ENCODE results near the gene VTCN1. TPM values are rescaled to one million over a fixed set of nuclear protein-coding genes. Genes with fewer than 3 reads are reported as not detected.

Gene VTCN1
- total RNA-seq, 1 experiment from 2014 or later: not detected

- ChIA-PET POLR2A (no interaction called here), CTCF (no interaction called here)
- DNase-seq (ENCODE audit: low read depth, low spot score) (no peak), ATAC-seq (no peak)
- in situ Hi-C loops (cut with HindIII; ENCODE audit: low pct_unique_long_range_greater_than_20kb, low sequenced_read_pairs): no loop called here
- Histone ChIP-seq H3K36me3 (ENCODE audit: control insufficient read depth, insufficient read depth, low read length) (no peaks in the 10 kb centered on the region), H3K27me3 (ENCODE audit: control insufficient read depth, insufficient read depth, low read length) (no peaks in the 10 kb centered on the region), H3K27ac (ENCODE audit: low read length) (no peak overlapping the region), H3K4me3 (ENCODE audit: low read depth in 2 of 2, low read length in 2 of 2) (no peak overlapping the region), H3K4me1 (ENCODE audit: control insufficient read depth, insufficient read depth, low read length) (no peaks in the 10 kb centered on the region; the same call in 1 of the 2 replicates), H3K9me3 (ENCODE audit: control insufficient read depth, insufficient read depth, low read depth, low read length) (no peaks in the 10 kb centered on the region)
- no TSS peak for BruUV-seq (replicated peaks)
- TF ChIP-seq, protein P1, sequence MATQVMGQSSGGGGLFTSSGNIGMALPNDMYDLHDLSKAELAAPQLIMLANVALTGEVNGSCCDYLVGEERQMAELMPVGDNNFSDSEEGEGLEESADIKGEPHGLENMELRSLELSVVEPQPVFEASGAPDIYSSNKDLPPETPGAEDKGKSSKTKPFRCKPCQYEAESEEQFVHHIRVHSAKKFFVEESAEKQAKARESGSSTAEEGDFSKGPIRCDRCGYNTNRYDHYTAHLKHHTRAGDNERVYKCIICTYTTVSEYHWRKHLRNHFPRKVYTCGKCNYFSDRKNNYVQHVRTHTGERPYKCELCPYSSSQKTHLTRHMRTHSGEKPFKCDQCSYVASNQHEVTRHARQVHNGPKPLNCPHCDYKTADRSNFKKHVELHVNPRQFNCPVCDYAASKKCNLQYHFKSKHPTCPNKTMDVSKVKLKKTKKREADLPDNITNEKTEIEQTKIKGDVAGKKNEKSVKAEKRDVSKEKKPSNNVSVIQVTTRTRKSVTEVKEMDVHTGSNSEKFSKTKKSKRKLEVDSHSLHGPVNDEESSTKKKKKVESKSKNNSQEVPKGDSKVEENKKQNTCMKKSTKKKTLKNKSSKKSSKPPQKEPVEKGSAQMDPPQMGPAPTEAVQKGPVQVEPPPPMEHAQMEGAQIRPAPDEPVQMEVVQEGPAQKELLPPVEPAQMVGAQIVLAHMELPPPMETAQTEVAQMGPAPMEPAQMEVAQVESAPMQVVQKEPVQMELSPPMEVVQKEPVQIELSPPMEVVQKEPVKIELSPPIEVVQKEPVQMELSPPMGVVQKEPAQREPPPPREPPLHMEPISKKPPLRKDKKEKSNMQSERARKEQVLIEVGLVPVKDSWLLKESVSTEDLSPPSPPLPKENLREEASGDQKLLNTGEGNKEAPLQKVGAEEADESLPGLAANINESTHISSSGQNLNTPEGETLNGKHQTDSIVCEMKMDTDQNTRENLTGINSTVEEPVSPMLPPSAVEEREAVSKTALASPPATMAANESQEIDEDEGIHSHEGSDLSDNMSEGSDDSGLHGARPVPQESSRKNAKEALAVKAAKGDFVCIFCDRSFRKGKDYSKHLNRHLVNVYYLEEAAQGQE (IDR thresholded peaks at IDR 0.05; ENCODE audit: insufficient read depth in 1 of 2, low read depth in 2 of 2, low read length in 1 of 2): no peak
- TF ChIP-seq POLR2AphosphoS5 (IDR thresholded peaks at IDR 0.05; ENCODE audit: low read depth, low read length): no peak
- no peak for TF ChIP-seq SIN3A (IDR thresholded peaks at IDR 0.05; ENCODE audit: borderline replicate concordance, insufficient read depth, low read depth, low read length)
- TF ChIP-seq, protein P2, sequence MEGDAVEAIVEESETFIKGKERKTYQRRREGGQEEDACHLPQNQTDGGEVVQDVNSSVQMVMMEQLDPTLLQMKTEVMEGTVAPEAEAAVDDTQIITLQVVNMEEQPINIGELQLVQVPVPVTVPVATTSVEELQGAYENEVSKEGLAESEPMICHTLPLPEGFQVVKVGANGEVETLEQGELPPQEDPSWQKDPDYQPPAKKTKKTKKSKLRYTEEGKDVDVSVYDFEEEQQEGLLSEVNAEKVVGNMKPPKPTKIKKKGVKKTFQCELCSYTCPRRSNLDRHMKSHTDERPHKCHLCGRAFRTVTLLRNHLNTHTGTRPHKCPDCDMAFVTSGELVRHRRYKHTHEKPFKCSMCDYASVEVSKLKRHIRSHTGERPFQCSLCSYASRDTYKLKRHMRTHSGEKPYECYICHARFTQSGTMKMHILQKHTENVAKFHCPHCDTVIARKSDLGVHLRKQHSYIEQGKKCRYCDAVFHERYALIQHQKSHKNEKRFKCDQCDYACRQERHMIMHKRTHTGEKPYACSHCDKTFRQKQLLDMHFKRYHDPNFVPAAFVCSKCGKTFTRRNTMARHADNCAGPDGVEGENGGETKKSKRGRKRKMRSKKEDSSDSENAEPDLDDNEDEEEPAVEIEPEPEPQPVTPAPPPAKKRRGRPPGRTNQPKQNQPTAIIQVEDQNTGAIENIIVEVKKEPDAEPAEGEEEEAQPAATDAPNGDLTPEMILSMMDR (IDR thresholded peaks at IDR 0.05): no peak
- no peak for TF ChIP-seq TCF7L2 (IDR thresholded peaks at IDR 0.05; ENCODE audit: low read depth, low read length)
- intact Hi-C loops (cut with micrococcal nuclease; ENCODE audit: unreplicated experiment): no loop called here
Measured at GRCh38 chr1:117146072-117146471, 64.7 kb downstream of the VTCN1 start.

- intact Hi-C loops (cut with micrococcal nuclease; ENCODE audit: unreplicated experiment) (no loop called here), in situ Hi-C loops (cut with HindIII; ENCODE audit: low pct_unique_long_range_greater_than_20kb, low sequenced_read_pairs) (no loop called here)
- H3K4me1 ChIP-seq (ENCODE audit: control insufficient read depth, insufficient read depth, low read length): no peaks in the 10 kb centered on the region; the same call in 1 of the 2 replicates
- H3K9me3 ChIP-seq (ENCODE audit: control insufficient read depth, insufficient read depth, low read depth, low read length): no peaks in the 10 kb centered on the region
- no peaks in the 10 kb centered on the region for H3K27me3 ChIP-seq (ENCODE audit: control insufficient read depth, insufficient read depth, low read length)
- no peak overlapping the region for H3K27ac ChIP-seq (ENCODE audit: low read length)
- no peaks in the 10 kb centered on the region for H3K36me3 ChIP-seq (ENCODE audit: control insufficient read depth, insufficient read depth, low read length)
- ATAC-seq: no peak
- no TSS peak for BruUV-seq (replicated peaks)
- DNase-seq (ENCODE audit: low read depth, low spot score): no peak
- TF ChIP-seq POLR2AphosphoS5 (IDR thresholded peaks at IDR 0.05; ENCODE audit: low read depth, low read length) (no peak), SIN3A (IDR thresholded peaks at IDR 0.05; ENCODE audit: borderline replicate concordance, insufficient read depth, low read depth, low read length) (no peak)
- TF ChIP-seq, protein P1 (IDR thresholded peaks at IDR 0.05; ENCODE audit: insufficient read depth in 1 of 2, low read depth in 2 of 2, low read length in 1 of 2): no peak
- H3K4me3 ChIP-seq (ENCODE audit: low read depth in 2 of 2, low read length in 2 of 2): no peak overlapping the region
- ChIA-PET POLR2A (no interaction called here), CTCF (no interaction called here)
Measured at GRCh38 chr1:117143871-117144270, 66.9 kb downstream of the VTCN1 start.

Measured in Panc1 (cell line).